Effector CD8-positive, alpha-beta T cell (primary cell): ENCODE measurements around the gene MED27.

ENCODE experiments used
- DNase-seq: peaks from one replicate; lab custom pipeline; 2025; lab: John Stamatoyannopoulos, UW

Gene MED27

GRCh38 chr9:132043708-132044107 lies 36.0 kb downstream of the MED27 start:
- no peak for DNase-seq

- DNase-seq, result no peak
Observed at GRCh38 chr9:132042324-132042723, 37.3 kb downstream of the MED27 start.

GRCh38 chr9:132041798-132042197 lies 37.9 kb downstream of the MED27 start:
- no peak for DNase-seq

GRCh38 chr9:132040808-132041207 lies 38.9 kb downstream of the MED27 start:
- no peak for DNase-seq

- no peak for DNase-seq
Observed at GRCh38 chr9:132040246-132040645, 39.4 kb downstream of the MED27 start.

- no peak for DNase-seq
Observed at GRCh38 chr9:132039284-132039683, 40.4 kb downstream of the MED27 start.

- no peak for DNase-seq
Observed at GRCh38 chr9:132037458-132037857, 42.2 kb downstream of the MED27 start.

- DNase-seq, result no peak
Observed at GRCh38 chr9:132036521-132036920, 43.1 kb downstream of the MED27 start.

GRCh38 chr9:132035679-132036078 lies 44.0 kb downstream of the MED27 start:
- no peak for DNase-seq

- DNase-seq, result no peak
Observed at GRCh38 chr9:132032238-132032950, 47.3 kb downstream of the MED27 start.

- no peak for DNase-seq
Observed at GRCh38 chr9:132031467-132032237, 48.0 kb downstream of the MED27 start.

- no peak for DNase-seq
Observed at GRCh38 chr9:132030626-132031325, 48.9 kb downstream of the MED27 start.

GRCh38 chr9:132027752-132028663 lies 51.7 kb downstream of the MED27 start:
- DNase-seq, result no peak

GRCh38 chr9:132026932-132027585 lies 52.6 kb downstream of the MED27 start:
- DNase-seq, result no peak

- no peak for DNase-seq
Observed at GRCh38 chr9:132025766-132026165, 53.9 kb downstream of the MED27 start.

- DNase-seq, result no peak
Observed at GRCh38 chr9:132024589-132024988, 55.1 kb downstream of the MED27 start.

GRCh38 chr9:132023419-132024180 lies 56.1 kb downstream of the MED27 start:
- no peak for DNase-seq

- DNase-seq, result no peak
Observed at GRCh38 chr9:132020820-132021510, 58.7 kb downstream of the MED27 start.

GRCh38 chr9:132020272-132020671 lies 59.4 kb downstream of the MED27 start:
- DNase-seq, result no peak

- DNase-seq, result no peak
Observed at GRCh38 chr9:132019702-132020101, 60.0 kb downstream of the MED27 start.
